GM13977 (cell line): Measurements from ENCODE around the gene SPDEF.

Source experiments
- DNase-seq: peaks from one replicate; pipeline ENCODE4 v3.0.0; 2012; ENCODE audit warnings: low spot score
- in situ Hi-C: fragments of 300-500 bp; cut with MboI; formaldehyde crosslinking; loops from one replicate; pipeline ENCODE4 v1.12.0; 2022; ENCODE audit warnings: low sequenced_read_pairs, low pct_unique_long_range_greater_than_20kb, mixed read lengths, inconsistent platforms; ENCODE audit not compliant: unreplicated experiment
- TF ChIP-seq, protein P1 (sequence below): IDR thresholded peaks from 2 replicates; pipeline ENCODE4 v1.5.1; 2012; ENCODE audit warnings: mild to moderate bottlenecking, control low read depth; ENCODE audit not compliant: insufficient read depth; ENCODE audit errors: extremely low read depth, missing control alignments

Gene SPDEF

DNA sequence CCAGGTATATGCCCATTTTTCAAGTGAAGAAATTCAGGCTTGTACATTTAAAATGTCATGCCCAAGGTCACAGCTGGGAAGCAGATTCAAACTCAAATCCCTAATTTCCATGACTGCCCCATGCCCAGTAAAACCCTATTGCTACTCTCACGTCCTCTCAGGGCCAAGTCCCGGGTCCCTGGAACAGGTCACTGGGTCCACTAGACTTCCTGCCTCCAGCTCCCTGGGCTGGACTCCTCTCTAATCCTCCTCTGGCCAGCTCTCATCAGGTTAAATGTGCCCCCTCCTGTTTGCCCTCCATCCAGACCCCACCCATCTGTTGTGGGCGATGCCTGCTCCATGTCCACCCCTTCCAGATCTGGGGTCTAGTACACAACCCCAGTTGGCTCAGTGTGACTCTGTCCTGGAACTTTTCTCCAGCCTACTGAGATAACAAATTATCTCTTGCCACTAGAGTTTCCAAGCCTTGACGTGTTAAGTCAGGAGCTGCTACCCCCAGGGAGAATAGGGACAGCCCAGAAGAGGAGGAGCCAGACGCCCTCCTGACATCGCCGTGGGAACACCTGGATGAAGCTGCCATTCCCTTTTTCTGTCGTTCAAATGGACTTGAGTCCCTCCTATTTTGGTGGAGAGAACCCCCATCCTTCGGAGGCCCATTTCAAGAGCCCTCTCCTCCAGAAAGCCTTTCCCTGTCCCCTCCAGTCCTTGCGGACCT, 3.7 kb upstream of the SPDEF start:
- TF ChIP-seq, protein P1, sequence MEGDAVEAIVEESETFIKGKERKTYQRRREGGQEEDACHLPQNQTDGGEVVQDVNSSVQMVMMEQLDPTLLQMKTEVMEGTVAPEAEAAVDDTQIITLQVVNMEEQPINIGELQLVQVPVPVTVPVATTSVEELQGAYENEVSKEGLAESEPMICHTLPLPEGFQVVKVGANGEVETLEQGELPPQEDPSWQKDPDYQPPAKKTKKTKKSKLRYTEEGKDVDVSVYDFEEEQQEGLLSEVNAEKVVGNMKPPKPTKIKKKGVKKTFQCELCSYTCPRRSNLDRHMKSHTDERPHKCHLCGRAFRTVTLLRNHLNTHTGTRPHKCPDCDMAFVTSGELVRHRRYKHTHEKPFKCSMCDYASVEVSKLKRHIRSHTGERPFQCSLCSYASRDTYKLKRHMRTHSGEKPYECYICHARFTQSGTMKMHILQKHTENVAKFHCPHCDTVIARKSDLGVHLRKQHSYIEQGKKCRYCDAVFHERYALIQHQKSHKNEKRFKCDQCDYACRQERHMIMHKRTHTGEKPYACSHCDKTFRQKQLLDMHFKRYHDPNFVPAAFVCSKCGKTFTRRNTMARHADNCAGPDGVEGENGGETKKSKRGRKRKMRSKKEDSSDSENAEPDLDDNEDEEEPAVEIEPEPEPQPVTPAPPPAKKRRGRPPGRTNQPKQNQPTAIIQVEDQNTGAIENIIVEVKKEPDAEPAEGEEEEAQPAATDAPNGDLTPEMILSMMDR: no peak
- DNase-seq: no peak
- in situ Hi-C loops: no loop called here

DNA sequence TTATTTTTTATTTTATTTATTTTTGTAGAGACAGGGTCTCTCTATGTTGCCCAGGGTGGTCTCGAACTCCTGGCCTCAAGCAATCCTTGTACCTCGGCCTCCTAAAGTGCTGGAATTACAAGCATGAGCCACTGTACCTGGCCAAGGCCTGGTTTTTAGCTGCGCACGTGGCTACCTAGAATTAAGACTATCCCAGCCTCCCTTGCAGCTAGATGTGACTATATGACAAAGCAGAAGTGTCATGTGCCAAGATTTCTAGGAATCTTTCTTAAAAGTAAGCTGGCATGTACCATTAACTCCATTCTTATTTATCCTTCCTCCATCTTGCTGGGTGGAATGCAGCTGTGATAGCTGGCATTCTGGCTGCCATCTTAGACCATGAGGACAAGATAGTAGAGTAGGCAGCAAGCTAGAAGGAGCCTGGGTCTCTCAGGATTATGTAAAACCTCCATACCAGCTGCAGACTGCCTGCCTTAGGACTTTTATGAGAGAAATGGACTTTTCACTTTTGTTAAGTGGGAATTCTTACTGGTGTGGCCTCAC, 2.1 kb upstream of the SPDEF start:
- no peak for DNase-seq
- TF ChIP-seq, protein P1: no peak
- in situ Hi-C loops: no loop called here

DNA sequence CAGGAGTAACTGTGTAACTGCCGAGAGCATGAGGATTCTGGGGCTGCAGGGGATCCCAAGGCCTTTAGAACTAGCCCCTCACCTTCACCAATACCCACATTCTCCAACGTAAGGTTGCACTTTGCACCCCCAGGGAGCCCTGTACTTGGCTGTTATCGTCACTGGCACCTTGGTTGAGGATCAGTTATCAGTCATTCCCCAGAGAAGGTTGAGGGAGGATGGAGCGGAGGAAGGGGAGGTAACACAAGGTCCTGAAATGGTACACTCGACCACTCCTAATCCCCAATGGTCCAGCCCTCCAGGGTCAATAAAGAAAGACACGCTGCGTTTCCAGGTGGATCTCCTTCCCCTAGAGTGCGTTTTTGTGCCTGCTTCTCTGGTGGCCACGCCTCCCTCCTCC, 1.1 kb upstream of the SPDEF start:
- in situ Hi-C loops: no loop called here
- TF ChIP-seq, protein P1: no peak
- no peak for DNase-seq

DNA sequence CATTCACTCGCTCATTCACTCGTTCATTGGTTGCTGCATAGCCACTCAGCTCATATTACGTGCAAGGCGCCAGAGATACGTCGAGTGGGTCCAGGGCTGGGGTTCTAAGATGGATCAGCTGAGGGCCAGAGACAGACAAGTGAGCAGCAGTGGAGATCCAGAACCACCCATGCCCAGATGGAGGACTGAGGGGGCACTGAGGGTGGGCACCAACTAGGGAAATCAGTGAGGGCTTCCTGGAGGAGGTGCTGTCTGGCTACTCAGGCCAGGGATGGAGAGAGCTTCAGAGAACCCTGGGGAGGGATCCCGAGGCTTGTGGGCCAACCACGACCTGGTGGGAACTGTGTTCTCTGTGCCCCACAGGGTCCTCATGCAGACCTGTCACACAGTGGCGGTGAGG, 364 bp upstream of the SPDEF start:
- TF ChIP-seq, protein P1: no peak
- in situ Hi-C loops: no loop called here
- no peak for DNase-seq

DNA sequence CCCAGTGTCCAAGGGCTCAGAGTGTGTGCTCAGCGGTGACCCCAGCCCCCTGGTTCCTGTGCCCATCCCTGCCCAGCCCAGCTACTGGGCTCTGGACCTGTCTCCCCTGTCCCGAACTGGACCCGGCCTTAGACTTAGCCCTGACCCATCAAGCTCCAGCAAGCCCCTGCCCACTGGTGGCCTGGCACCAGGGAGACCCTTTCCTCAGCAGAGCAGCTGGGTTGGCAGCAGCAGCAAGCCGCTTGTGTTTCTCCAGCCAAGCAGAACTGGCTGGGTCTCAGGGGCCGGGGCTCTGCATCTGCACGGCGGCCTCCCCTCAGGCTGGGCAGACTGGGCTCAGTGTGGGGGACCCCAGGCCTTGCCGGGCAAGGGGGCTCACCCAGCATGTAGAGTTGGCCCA, 801 bp downstream of the SPDEF start:
- TF ChIP-seq, protein P1: no peak
- DNase-seq: no peak
- in situ Hi-C loops: no loop called here

DNA sequence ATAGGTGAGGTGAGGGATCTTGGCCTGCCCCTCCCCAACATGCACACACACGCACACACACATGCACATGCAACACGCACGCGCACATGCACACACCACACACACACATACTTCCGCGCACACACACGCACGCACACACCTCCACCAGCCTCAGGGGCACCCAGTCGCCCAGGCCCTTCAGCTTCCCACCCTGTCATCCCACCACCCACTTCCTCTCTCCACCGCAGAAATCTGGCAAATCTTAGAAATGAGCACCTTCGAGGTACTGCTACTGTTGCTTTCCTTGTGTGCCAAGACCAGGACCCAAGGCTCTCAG, 1.2 kb downstream of the SPDEF start:
- TF ChIP-seq, protein P1: no peak
- in situ Hi-C loops: no loop called here
- DNase-seq: no peak
